GM19351 (cell line): ENCODE measurements around the gene URI1.
"Not testable (repeated sequence)": the region's sequence is repeated elsewhere in the genome, so short reads cannot be mapped to it uniquely, and the experiment has no call there.

ENCODE experiments used
- ATAC-seq: cut with Tn5 transposase; IDR thresholded peaks from one replicate; pipeline ENCODE4 v1.9.1; 2021; ENCODE audit warnings: mild to moderate bottlenecking, moderate library complexity; ENCODE audit not compliant: unreplicated experiment

URI1 gene

DNA sequence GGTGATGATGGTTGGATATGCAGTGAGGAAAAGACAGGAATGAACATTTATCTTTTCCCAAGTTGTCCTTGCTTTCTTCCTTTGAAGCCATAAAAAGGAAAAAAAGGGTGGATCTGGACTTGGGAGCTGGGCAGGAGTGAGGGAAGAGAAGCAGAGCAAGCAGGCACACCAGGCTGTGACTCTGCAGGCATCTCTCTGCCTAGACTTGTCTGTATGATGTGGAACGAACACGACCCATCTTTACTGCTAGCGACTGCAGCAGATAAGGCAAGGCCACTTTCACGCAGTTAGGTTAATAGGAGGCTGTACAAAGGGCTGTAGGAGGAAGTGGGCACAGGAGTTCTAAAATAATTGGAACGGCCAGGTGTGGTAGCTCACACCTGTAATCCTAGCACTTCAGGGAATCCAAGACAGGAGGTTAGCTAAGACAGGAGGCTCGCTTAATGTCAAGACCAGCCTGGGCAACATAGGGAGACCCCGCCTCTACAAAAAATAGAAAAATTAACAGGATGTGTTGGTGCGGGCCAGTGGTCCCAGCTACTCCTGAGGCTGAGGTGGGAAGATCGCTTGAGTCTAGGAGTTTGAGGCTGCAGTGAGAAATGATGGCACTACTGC is 961 bp upstream of the URI1 start:
- ATAC-seq, result no peak

DNA sequence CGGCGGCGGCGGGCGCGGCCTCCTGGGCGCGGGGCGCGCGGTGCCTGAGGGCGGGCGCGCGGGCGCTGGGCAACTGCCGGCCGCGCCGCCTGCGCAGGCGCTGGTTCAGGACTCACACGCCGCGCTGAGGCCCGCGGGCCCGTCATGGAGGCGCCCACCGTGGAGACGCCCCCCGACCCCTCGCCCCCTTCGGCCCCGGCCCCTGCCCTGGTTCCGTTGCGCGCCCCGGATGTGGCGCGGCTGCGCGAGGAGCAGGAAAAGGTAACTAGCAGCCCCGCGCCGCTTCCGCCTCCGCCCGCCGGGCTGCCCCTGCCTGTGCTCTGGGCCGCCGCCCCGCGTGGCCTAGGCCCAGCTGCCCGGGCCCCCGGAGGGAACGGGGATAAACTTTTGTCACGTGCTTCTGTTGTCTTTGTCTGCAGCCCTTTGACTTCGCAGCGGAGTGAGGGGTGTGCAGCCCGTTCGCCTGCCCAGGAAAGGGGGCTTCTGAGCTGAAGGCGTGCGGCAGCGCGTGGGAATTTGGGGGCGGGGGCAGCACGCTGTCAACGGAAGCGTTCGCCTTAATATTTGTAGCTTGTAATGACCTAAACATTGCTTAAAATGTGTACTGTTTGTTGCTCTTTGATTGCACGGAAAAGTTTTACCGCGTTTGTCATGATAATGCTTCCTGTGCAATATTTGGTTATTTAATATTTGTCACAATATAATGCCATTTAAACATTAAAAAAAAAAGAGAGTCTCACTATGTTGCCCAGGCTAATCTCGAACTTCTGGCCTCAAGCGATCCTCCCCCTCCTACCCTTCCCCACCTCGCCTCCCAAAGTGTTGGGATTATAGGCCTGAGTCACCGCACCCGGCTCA is 594 bp downstream of the URI1 start:
- ATAC-seq, result peak; percentile 72

DNA sequence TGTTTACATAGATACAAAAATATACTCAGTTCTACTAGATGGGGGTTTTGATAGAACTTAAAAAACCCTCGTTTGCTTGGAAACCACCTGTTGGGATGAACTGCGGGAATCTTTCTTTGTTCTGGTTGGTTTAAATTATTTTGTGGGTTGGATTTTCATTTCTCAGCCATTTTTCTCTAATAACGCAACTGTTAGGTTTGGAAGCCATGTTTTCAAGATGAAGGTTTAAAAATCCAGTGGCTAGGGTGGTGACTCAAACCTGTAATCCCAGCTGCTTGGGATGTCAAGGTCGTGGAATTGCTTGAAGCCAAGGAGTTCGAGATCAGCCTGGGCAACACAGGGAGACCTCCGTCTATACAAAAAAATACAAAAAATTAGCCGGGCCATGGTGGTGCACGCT is 1.6 kb downstream of the URI1 start:
- ATAC-seq, result no peak

DNA sequence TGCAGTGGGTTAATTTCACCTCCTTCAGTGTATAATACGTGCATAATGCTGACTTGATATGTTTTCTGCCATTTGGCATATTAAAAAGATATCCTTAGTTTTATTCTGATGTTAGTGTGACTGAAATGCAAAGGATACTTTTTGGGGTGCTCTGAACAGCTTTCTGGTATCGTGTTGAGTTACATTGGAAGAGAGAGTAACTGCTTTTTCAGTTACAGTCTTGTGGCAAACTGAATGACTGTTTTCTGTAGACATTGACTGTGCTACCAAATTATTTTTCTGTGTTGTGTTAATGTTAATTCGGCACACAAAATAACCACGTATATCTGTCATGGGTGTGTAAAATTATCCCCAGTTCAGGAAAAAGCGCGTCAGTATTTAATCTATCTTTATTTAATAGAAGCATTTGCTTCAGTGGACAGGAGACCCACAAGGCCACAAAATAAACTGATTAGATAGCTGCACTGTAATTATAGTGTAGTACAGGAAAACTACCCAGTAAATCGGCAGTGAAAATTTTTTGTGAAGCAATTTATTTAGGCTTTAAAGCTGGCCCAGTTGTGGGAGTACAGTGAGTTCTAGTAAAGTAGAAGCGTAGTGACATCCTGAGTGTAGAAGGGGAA is 2.5 kb downstream of the URI1 start:
- ATAC-seq, result no peak

DNA sequence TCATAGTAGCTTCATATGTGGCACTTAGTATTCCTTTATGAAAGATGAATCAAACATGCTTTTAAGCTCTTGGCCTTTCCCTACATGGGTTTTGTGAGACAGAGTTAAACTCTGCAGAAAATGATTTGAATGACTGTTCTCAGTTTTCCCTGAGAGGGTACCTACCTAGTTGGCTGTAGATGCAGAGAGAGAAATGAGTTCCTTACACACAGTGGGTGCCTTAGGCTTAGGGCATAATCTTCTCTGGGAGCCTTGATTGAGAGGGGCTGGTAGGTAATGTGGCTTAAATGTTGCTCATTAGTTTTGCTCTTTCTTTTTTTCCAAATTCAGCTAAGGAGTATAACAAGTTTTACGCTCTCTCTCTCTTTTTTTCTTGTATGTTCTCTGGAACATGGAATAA is 3.0 kb downstream of the URI1 start:
- no peak for ATAC-seq

DNA sequence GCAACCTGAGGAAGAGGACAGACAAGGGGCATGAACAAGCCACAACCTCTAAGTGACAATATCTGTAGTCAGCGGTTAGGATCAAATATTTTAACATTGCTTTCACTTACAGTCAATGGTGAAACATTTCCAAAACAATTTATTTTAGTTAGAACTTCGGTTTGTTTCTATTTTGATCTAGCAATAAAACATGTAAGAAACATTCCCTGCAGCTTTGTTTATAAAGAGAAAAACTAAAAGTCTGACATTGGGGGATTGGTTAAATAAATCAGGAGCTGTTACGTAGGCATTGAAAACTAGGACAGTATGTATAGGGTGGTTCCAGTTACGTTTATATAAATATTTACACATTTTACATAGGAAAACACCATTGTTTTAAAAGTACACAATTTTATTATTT is 3.4 kb downstream of the URI1 start:
- no peak for ATAC-seq

DNA sequence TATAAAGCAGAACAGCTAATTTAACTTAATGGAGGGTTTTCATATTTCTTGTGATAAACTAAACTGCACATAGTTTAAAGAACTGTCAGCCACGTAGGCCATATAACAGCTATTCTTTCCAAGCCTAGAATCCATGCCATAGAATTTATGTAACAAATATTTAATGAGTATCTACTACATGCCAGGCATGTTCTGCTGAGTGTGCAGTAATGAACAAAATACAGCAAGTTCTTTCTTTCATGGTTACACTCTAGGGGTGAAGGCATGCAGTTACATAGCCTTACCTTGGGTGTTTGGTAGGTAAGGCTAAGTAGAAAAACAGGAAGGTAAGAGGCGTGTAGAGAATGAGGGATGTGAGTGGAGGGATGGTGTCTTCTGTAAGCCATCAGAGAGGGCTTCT is 4.6 kb downstream of the URI1 start:
- ATAC-seq, result no peak

DNA sequence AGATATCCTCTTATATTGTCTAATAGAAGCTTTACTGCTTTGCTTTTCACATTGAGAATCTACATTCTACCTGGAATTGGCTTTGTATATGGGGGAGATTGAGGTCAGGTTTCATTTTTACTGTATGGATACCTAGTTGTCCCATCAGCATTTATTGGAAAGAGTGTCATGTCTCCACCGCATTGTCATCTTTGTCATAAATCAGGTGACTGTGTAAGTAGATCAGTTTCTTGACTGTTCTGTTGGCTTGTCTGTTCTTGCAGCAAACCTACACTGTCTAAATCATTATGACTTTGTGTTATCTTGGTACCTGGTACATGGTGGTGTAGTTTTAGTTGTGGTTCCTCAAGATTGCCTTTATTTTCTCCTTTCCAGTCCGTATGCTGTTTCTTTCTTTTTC is 5.8 kb downstream of the URI1 start:
- ATAC-seq, result no peak

DNA sequence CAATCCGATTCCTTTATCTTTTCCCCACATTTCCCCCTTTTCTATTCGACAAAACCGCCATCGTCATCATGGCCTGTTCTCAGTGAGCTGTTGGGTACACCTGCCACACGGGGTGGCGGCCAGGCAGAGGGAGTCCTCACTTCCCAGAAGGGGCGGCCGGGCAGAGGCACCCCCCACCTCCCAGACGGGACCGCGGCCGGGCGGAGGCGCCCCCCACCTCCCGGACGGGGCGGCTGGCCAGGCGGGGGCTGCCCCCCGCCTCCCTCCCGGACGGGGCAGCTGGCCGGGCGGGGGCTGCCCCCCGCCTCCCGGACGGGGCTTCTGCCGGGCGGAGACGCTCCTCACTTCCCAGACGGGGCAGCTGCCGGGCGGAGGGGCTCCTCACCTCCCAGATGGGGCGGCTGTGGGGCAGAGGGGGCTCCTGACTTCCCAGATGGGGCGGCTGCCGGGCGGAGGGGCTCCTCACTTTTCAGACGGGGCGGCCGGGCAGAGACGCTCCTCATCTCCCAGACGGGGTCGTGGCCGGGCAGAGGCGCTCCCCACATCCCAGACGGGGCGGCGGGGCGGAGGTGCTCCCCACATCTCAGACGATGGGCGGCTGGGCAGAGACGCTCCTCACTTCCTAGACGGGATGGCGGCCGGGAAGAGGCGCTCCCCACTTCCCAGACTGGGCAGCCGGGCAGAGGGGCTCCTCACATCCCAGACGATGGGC is 6.9 kb downstream of the URI1 start:
- ATAC-seq, result not testable (repeated sequence)

DNA sequence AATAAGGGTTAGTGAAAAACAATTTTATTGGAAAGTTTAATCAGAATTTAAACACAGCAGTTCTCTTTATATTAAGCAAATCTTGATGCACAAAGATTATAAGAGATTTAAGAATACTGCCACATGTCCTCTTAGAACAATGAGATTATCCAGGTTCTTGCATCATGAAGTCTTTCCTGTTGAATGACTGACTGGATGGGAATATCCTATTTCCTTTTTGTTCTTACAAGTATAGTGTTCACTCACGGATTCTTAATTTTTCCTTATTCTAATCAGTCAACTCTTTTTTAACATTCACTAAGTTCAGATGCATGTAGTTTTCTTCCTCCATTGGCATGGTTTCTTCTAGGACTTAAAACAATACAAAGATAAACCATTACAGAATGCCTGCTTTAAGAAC is 10.1 kb downstream of the URI1 start:
- ATAC-seq, result no peak

DNA sequence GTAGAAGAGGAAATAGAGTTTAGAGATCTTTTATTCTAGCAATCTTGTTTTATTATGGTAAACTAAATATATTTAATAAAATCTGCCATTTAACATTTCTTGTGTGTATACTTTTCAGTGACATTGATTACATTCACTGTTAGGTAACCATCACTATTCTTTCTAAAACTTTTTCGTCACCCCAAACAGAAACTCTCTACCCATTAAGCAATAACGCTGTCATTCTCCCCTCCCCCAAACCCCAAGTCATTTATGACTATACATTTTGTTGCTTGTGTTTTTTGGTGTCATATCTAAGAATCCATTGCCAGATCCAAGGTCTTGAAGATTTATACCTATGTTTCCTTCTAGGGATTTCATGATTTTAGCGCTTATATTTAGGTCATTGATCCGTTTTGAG is 10.6 kb downstream of the URI1 start:
- ATAC-seq, result no peak

DNA sequence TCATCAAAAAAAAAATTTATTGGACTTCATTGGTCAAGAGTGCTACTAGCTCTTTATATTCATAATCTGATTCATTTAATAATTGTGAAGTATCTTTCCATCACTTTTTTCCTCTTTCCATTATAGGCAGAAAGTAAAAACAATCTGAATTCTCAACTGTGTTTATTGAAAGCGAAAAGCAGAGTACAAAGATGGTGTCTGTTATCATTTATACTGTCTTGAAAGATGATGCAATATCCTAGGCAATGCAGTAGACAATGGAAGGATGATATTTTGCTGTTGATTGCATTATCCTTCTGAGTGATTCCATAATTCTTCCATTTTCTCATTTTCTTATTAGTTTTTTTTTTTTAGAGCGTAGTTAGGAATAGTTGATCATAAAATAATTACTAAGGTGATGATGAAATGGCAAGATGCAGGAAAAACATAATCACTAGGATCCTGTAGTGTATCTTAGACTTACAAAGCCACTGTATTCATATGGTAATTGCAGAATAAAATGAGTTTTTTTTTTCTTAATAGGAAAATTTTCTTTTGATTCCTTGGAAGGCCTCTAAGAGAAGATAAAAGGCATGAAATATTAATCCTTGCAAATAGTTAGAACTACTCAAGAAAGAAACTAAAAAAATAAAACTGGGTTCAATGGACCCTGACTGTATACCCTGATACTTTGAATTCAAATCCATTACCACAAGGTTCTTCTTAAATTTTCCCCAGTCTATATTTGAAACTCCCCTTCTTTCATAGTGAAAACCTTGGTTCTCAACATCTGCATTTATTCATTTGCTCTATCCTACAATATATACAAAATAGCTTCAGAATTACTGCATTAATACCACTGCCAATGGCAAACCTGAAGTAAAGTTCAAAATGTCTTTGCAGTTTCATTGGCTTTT is 11.6 kb downstream of the URI1 start:
- no peak for ATAC-seq

DNA sequence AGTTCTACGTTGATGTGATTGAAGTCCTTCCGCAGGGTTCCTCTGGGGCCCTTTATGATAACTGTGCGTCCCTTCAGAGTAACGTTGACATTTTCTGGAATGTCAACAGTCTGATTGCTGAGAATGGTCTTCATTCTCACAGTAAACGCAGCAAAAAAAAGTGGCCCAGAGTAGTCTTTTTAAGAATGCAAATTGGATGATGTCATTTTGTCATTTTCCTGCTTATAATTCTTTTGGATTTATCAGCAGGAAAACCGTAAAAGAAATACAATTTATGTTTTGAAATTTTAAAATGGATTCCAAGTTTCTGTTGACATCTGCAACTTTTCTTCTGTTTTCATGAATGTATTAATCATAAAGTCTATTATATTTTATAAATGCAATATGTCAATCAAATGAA is 14.8 kb downstream of the URI1 start:
- no peak for ATAC-seq

DNA sequence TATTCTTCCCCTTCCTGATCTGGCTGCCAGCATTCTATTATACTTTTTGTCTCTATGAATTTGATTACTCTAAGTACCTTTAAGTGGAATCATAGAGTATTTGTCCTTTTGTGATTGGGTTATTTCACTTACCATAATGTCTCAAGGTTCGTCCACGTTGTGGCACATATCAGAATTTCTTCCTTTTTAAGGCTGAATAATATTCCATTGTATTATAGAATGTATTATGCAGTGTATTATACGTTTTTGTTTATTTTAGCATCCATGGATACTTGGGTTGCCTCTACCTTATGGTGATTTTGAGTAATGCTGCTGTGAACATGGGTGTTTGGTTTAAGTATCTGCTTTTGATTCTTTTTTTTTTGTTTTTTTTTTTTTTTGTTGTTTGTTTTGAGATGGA is 19.3 kb downstream of the URI1 start:
- no peak for ATAC-seq

DNA sequence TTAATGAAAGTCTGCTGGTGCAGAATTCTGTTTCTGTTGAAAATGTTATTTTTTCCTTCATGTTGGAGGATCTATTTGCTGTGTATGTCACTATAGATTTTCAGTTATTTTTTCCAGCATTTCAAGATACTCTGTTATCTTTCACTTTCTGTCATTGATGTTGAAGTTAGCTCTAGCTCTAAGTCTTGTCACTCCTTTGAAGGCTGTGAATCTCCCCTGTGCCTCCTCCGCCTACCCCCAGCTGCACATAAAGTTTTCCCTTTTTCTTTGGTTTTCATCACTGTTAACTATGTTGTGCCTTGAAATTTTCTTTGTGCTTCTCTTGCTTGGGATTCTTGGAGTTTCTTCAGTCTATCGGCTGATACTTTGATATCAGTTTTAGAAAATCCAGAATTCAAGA is 20.8 kb downstream of the URI1 start:
- no peak for ATAC-seq

DNA sequence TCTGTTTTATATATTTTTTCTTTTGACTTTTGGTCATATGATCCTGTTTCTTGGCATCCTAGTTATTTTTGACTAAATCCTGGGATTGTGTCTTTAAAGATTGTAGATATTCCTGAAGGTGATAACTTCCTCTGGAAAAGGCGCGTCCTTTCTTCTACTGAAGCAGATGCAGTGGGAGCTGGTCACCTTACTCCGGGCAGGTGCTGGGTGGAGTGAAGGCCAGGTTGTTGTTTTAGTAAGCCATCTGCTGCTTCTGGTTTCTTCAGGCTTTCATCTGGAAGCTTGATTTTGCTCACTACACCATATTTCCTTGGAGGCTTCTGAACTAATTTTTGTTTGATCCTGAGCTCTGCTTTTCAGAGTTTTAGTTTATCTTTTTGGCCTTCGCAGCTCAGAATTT is 21.5 kb downstream of the URI1 start:
- no peak for ATAC-seq

DNA sequence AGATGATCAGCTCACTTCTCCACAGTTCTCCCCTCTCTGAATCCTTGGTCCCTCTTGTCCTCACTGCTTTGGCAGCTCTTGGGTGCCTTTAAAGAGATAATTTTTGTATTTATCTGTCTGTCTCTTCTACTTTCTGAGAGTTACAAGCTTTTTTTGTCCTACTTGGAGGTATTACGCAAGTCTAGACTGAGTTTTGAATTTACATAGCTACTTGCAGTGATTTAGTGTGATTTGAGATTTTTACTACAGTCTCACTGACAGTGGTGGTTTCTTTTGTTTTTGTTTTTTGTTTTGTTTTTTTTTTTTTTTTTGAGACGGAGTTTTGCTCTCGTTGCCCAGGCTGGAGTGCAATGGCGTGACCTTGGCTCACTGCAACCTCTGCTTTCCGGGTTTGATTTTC is 22.1 kb downstream of the URI1 start:
- ATAC-seq, result no peak

DNA sequence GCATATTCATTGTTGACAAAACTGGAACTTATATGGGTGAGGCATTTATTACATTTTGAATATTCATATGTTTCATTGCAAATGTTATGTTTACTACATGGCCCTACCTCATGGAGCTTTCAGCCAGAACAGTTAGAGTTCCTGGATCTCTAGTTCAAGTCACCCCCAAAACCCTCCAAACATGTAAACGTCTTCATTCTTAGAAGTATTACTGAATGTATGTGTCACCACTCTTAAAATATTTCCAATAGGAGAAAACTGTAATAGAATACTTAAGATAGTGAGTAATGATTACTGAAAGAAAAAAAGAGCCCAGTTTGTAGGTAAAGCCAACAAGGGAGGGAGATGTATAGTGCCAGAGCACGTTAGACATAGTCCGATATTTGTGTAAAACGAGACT is 23.5 kb downstream of the URI1 start:
- ATAC-seq, result no peak

DNA sequence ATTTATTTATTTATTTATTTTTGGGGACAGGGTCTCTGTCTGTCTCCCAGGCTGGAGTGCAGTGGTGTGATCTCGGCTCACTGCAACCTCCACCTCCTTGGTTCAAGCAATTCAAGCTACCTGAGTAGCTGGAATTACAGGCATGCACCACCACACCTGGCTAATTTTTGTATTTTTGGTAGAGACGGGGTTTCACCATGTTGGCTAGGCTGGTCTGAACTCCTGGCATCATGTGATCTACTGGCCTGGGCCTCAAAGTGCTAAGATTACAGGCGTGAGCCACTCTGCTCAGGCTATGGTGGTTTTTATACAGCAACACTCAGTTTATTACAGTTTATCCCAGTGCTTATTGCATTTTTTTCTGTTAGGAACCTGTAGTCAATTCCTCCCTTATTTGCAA is 24.1 kb downstream of the URI1 start:
- not testable (repeated sequence) for ATAC-seq

DNA sequence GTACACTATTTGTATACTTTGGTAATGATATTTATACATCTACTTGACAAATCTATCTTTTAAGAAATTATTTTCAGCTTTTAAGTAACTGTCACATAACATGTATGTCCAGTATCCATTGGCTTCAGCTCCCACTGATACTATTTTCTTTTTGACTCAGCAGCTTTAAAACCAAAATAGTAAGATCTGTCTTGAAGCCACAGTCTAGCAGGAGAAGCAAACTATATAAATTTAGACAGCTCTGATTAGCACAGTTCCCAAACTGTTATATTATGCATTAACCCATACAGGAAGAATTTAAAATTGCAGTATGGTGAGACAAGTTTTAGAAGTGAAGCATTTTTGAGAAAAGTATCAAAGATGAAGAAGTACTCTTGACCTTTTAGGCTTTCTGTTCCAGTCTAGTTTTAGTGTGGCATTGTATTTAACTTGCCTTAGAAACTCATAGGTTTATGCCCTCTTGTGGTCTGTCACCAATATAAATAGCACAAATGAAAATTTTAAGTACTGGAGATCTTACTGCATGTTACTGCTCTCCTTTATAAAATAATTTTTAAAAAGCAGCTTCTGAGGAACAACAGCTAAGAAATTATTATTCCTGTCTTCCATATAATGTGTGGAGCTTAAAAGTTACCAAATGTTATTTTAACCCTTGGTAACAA is 24.7 kb downstream of the URI1 start:
- peak; percentile 61 for ATAC-seq
